ENCODE results near the gene GPR137B. TPM values are rescaled to one million over a fixed set of nuclear protein-coding genes. Genes with fewer than 3 reads are reported as not detected.

GPR137B gene
- total and polyA plus RNA-seq, 2 experiments from 2014 or later: 4.5 to 11.1 TPM

DNA sequence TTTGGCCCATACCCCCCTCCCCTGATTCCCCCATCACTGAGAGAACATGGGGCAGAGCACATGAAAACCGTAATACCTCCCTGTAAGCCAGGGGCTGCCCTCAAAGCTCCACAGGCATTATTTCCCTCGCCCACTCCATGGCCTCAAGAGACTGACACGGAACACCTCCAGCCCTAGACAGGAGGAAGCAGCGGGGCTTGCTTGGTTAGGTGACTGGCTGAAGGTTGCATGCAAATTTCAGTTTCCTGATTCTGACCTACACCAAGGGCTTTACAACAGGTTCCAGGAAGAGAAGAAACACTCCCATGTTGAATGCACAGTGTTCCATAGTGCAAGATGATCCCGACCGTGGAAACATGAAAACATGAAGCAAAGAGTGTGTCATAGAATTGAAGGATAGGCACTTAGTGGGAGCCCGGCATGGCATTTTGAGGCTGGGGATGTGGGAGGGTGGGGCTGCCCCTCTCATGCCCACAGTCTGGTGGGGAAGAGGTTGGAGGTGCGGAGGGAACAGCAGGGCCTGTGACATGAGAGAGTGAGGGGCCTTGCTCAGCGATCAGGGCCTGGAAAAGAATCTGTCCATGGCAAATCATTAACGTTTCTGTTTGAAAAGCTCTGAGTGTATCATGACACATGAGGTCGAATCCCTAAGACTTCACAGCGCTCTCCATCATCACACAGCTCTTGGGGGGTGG is 33.5 kb downstream of the GPR137B start:
- no peak overlapping the region for H3K4me3 Mint-ChIP-seq
- H3K36me3 Mint-ChIP-seq (ENCODE audit: low read depth): peaks cover 5% of the 10 kb centered on the region; the same call in 1 of the 3 replicates
- peaks cover 3% of the 10 kb centered on the region; the same call in 1 of the 2 replicates for H3K4me1 ChIP-seq (ENCODE audit: insufficient read depth)
- H3K27ac Mint-ChIP-seq: 0 out of 2 replicates have a peak overlapping the region, but pooled peaks have one; percentile 19
- H3K4me2 ChIP-seq: no peak overlapping the region
- no peaks in the 10 kb centered on the region for H3K79me2 ChIP-seq (replicated peaks; ENCODE audit: insufficient read depth)
- ATAC-seq: no peak
- H3K27ac ChIP-seq (ENCODE audit: low read depth): no peak overlapping the region
- no peaks in the 10 kb centered on the region for H3K36me3 ChIP-seq (ENCODE audit: insufficient read depth)
- no peaks in the 10 kb centered on the region for H3K9me3 Mint-ChIP-seq
- H3K4me1 Mint-ChIP-seq: peaks cover 11% of the 10 kb centered on the region; the same call in 2 of the 3 replicates
- H3K27me3 ChIP-seq (ENCODE audit: insufficient read depth): no peaks in the 10 kb centered on the region
- no peaks in the 10 kb centered on the region for H3F3A ChIP-seq (replicated peaks; ENCODE audit: low read depth)
- H3K4me3 ChIP-seq: no peak overlapping the region
- TF ChIP-seq ZNF331 (CRISPR knock-in tag; IDR thresholded peaks at IDR 0.05; ENCODE audit: low read depth): no peak
- TF ChIP-seq EZH2phosphoT487 (IDR thresholded peaks at IDR 0.05; ENCODE audit: unreplicated experiment): no peak
- no peak for TF ChIP-seq STAT1 (IDR thresholded peaks at IDR 0.05; ENCODE audit: unreplicated experiment)
- TF ChIP-seq CREB1 (CRISPR knock-in tag; IDR thresholded peaks at IDR 0.05; ENCODE audit: low read depth): no peak
- TF ChIP-seq JUNB (IDR thresholded peaks at IDR 0.05; ENCODE audit: unreplicated experiment): no peak
- peaks cover 7% of the 10 kb centered on the region for H3K27me3 Mint-ChIP-seq (ENCODE audit: insufficient read depth, low read depth, poor library complexity)
- no peak overlapping the region for H2AFZ ChIP-seq
- DNase-seq (ENCODE audit: low spot score): no peak
- H4K20me1 ChIP-seq (replicated peaks; ENCODE audit: insufficient read depth): no peaks in the 10 kb centered on the region
- no peaks in the 10 kb centered on the region for H3K9me2 ChIP-seq (ENCODE audit: insufficient read depth)

DNA sequence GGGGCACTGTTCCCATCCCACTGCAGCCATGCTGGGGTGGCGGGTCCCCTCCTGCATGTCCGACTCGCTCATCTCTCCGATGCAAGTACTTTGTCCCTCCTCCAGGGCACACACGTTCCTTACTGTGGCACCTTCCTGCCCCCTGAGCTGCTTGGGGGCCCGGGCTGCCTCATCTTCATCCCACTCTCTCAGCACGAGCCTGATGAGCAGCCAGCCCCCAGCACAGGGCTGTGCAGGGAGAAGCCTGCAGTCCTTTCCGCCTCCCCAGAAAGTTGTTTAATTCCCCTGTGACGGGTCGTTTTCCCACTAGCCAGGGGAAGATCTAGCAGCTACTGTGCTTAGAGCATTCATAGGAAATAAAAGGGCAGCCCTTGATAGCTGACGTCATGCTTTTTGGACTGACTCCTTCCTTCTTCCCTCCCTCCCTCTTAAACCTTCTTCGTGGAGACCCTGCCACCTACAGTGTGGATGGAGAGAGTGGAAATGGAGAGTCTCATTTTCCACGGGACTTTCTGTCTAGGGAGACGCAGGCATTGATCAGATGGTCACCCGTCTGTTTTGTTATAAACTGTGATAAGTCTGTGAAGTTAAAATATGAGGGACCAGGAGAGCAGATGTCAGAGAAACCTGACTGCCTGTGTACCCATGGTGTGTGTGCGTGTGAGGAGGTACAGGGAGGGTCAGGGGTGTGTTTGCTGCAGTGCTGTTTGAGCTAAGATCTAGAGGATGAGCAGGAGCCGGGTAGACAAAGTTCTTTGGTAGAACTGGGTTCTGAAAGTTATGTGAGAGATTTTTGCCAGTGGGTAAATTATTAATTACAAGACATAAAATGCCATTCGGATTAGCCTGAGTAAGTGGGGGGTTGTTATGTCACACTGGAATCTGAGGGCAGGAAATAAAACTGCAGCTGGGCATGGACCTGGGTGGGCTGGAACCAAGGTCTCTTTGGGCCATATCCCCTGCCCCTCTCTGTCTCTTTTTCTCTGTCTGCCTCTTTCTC is 34.3 kb downstream of the GPR137B start:
- peaks cover 8% of the 10 kb centered on the region; the same call in 2 of the 3 replicates for H3K36me3 Mint-ChIP-seq (ENCODE audit: low read depth)
- Histone ChIP-seq H3K9me2 (ENCODE audit: insufficient read depth) (no peaks in the 10 kb centered on the region), H4K20me1 (replicated peaks; ENCODE audit: insufficient read depth) (no peaks in the 10 kb centered on the region), H3K4me2 (no peak overlapping the region), H3F3A (replicated peaks; ENCODE audit: low read depth) (no peaks in the 10 kb centered on the region), H3K4me3 (no peak overlapping the region), H3K36me3 (ENCODE audit: insufficient read depth) (no peaks in the 10 kb centered on the region), H3K79me2 (replicated peaks; ENCODE audit: insufficient read depth) (no peaks in the 10 kb centered on the region), H3K27me3 (ENCODE audit: insufficient read depth) (no peaks in the 10 kb centered on the region), H3K4me1 (ENCODE audit: insufficient read depth) (peaks cover 3% of the 10 kb centered on the region; the same call in 1 of the 2 replicates), H2AFZ (no peak overlapping the region), H3K27ac (ENCODE audit: low read depth) (no peak overlapping the region)
- peaks cover 11% of the 10 kb centered on the region; the same call in 2 of the 3 replicates for H3K4me1 Mint-ChIP-seq
- ATAC-seq (no peak; the same call in 2 of the 3 replicates), DNase-seq (ENCODE audit: low spot score) (no peak)
- H3K4me3 Mint-ChIP-seq: no peak overlapping the region
- H3K27me3 Mint-ChIP-seq (ENCODE audit: insufficient read depth, low read depth, poor library complexity): peaks cover 7% of the 10 kb centered on the region
- H3K9me3 Mint-ChIP-seq: no peaks in the 10 kb centered on the region
- H3K27ac Mint-ChIP-seq: no peak overlapping the region
- no peak for TF ChIP-seq STAT1 (IDR thresholded peaks at IDR 0.05; ENCODE audit: unreplicated experiment)
- TF ChIP-seq EZH2 (IDR thresholded peaks at IDR 0.05; ENCODE audit: low read depth, unreplicated experiment): no peak
- TF ChIP-seq, protein P1, sequence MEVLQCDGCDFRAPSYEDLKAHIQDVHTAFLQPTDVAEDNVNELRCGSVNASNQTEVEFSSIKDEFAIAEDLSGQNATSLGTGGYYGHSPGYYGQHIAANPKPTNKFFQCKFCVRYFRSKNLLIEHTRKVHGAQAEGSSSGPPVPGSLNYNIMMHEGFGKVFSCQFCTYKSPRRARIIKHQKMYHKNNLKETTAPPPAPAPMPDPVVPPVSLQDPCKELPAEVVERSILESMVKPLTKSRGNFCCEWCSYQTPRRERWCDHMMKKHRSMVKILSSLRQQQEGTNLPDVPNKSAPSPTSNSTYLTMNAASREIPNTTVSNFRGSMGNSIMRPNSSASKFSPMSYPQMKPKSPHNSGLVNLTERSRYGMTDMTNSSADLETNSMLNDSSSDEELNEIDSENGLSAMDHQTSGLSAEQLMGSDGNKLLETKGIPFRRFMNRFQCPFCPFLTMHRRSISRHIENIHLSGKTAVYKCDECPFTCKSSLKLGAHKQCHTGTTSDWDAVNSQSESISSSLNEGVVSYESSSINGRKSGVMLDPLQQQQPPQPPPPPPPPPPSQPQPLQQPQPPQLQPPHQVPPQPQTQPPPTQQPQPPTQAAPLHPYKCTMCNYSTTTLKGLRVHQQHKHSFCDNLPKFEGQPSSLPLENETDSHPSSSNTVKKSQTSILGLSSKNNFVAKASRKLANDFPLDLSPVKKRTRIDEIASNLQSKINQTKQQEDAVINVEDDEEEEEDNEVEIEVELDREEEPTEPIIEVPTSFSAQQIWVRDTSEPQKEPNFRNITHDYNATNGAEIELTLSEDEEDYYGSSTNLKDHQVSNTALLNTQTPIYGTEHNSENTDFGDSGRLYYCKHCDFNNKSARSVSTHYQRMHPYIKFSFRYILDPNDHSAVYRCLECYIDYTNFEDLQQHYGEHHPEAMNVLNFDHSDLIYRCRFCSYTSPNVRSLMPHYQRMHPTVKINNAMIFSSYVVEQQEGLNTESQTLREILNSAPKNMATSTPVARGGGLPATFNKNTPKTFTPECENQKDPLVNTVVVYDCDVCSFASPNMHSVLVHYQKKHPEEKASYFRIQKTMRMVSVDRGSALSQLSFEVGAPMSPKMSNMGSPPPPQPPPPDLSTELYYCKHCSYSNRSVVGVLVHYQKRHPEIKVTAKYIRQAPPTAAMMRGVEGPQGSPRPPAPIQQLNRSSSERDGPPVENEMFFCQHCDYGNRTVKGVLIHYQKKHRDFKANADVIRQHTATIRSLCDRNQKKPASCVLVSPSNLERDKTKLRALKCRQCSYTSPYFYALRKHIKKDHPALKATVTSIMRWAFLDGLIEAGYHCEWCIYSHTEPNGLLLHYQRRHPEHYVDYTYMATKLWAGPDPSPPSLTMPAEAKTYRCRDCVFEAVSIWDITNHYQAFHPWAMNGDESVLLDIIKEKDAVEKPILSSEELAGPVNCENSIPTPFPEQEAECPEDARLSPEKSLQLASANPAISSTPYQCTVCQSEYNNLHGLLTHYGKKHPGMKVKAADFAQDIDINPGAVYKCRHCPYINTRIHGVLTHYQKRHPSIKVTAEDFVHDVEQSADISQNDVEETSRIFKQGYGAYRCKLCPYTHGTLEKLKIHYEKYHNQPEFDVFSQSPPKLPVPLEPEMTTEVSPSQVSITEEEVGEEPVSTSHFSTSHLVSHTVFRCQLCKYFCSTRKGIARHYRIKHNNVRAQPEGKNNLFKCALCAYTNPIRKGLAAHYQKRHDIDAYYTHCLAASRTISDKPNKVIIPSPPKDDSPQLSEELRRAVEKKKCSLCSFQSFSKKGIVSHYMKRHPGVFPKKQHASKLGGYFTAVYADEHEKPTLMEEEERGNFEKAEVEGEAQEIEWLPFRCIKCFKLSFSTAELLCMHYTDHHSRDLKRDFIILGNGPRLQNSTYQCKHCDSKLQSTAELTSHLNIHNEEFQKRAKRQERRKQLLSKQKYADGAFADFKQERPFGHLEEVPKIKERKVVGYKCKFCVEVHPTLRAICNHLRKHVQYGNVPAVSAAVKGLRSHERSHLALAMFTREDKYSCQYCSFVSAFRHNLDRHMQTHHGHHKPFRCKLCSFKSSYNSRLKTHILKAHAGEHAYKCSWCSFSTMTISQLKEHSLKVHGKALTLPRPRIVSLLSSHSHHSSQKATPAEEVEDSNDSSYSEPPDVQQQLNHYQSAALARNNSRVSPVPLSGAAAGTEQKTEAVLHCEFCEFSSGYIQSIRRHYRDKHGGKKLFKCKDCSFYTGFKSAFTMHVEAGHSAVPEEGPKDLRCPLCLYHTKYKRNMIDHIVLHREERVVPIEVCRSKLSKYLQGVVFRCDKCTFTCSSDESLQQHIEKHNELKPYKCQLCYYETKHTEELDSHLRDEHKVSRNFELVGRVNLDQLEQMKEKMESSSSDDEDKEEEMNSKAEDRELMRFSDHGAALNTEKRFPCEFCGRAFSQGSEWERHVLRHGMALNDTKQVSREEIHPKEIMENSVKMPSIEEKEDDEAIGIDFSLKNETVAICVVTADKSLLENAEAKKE (CRISPR knock-in tag; IDR thresholded peaks at IDR 0.05): no peak
- no peak for TF ChIP-seq ZNF331 (CRISPR knock-in tag; IDR thresholded peaks at IDR 0.05; ENCODE audit: low read depth)
- TF ChIP-seq CREB1 (CRISPR knock-in tag; IDR thresholded peaks at IDR 0.05; ENCODE audit: low read depth): no peak
- TF ChIP-seq, protein P2, sequence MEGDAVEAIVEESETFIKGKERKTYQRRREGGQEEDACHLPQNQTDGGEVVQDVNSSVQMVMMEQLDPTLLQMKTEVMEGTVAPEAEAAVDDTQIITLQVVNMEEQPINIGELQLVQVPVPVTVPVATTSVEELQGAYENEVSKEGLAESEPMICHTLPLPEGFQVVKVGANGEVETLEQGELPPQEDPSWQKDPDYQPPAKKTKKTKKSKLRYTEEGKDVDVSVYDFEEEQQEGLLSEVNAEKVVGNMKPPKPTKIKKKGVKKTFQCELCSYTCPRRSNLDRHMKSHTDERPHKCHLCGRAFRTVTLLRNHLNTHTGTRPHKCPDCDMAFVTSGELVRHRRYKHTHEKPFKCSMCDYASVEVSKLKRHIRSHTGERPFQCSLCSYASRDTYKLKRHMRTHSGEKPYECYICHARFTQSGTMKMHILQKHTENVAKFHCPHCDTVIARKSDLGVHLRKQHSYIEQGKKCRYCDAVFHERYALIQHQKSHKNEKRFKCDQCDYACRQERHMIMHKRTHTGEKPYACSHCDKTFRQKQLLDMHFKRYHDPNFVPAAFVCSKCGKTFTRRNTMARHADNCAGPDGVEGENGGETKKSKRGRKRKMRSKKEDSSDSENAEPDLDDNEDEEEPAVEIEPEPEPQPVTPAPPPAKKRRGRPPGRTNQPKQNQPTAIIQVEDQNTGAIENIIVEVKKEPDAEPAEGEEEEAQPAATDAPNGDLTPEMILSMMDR (conservative IDR thresholded peaks at IDR 0.05; ENCODE audit: low read depth in 2 of 2): no peak
- no peak for TF ChIP-seq EZH2phosphoT487 (IDR thresholded peaks at IDR 0.05; ENCODE audit: unreplicated experiment)
